Endothelial cell of umbilical vein (primary cell): ENCODE measurements around the gene GLRA1. TPM values are rescaled to one million over a fixed set of nuclear protein-coding genes. Genes with fewer than 3 reads are reported as not detected.

Experiments used
- BruUV-seq: library from RNA; stranded (reverse); fragments of 400-500 nt; replicated peaks from 2 replicates; lab custom pipeline; 2021; lab: Mats Ljungman, UMichigan
- CTCF ChIA-PET: fragments of 300-600, 350-600 bp; sonication (Branson Sonifier 250); formaldehyde crosslinking; loops from one replicate; lab custom pipeline; 2021; ENCODE audit warnings: antibody characterized with exemption, inconsistent platforms; lab: Charles Lee
- POLR2A ChIA-PET: fragments of 300-600, 350-600 bp; sonication (Branson Sonifier 250); formaldehyde crosslinking; loops from one replicate; lab custom pipeline; 2021; ENCODE audit warnings: antibody characterized with exemption, inconsistent platforms; lab: Charles Lee
- DNase-seq: peaks from one replicate; pipeline ENCODE4 v3.0.0-alpha.2; 2011; ENCODE audit warnings: low read depth, low spot score
- FAIRE-seq: peaks from 2 replicates; lab custom pipeline; 2011; peaks lifted over from hg19 to GRCh38; lab: Jason Lieb, UNC
- H2AFZ ChIP-seq: 2 replicates; pipeline ENCODE4 v1.6.0; 2012; ENCODE audit warnings: low read depth, low read length, control low read depth, inconsistent platforms
- H3K27ac ChIP-seq: 2 replicates; pipeline ENCODE4 v1.5.1; 2011; ENCODE audit warnings: low read depth, mild to moderate bottlenecking, control low read depth, low read length, moderate library complexity; ENCODE audit not compliant: insufficient read depth
- H3K27me3 ChIP-seq, 2 experiments: 2 replicates each; pipeline versions ENCODE4 v1.6.0 to v1.6.1; 2011; ENCODE audit warnings: low read length in 2 of 2, mixed read lengths in 1 of 2; ENCODE audit not compliant: control insufficient read depth in 2 of 2, insufficient read depth in 2 of 2
- H3K36me3 ChIP-seq, 2 experiments: 2 replicates in 1 of 2; 3 replicates in 1 of 2; pipeline ENCODE4 v1.5.1; 2011; ENCODE audit warnings: low read length in 2 of 2, mild to moderate bottlenecking in 1 of 2, moderate library complexity in 1 of 2; ENCODE audit not compliant: control insufficient read depth in 2 of 2, insufficient read depth in 2 of 2; ENCODE audit errors: extremely low read depth in 1 of 2
- H3K4me1 ChIP-seq: 3 replicates; pipeline ENCODE4 v1.5.1; 2011; ENCODE audit warnings: mild to moderate bottlenecking, low read length; ENCODE audit not compliant: control insufficient read depth, insufficient read depth; ENCODE audit errors: extremely low read depth
- H3K4me2 ChIP-seq: 2 replicates; pipeline ENCODE4 v1.6.1; 2011; ENCODE audit warnings: low read length, control low read depth, mixed read lengths; ENCODE audit not compliant: insufficient read depth
- H3K4me3 ChIP-seq, 3 experiments: fragments of 200-600 bp in 1 of 3; sonication (generic), shearing (Covaris generic) in 1 of 3; replicated peaks in 1 of 3; 2 replicates each; pipeline ENCODE4 v1.5.1; 2011 to 2016; ENCODE audit warnings: control low read depth in 3 of 3, low read length in 3 of 3, mild to moderate bottlenecking in 2 of 3, inconsistent platforms in 1 of 3, low read depth in 1 of 3, moderate library complexity in 1 of 3; ENCODE audit not compliant: insufficient read depth in 1 of 3
- H3K79me2 ChIP-seq: 2 replicates; pipeline ENCODE4 v1.6.0; 2012; ENCODE audit warnings: low read length, inconsistent platforms; ENCODE audit not compliant: control insufficient read depth, insufficient read depth
- H3K9ac ChIP-seq: replicated peaks from 2 replicates; pipeline ENCODE3; 2011; ENCODE audit warnings: low read length, control low read depth; ENCODE audit not compliant: insufficient read depth; ENCODE audit errors: extremely low read depth
- H3K9me1 ChIP-seq: replicated peaks from 3 replicates; pipeline ENCODE4 v1.6.0; 2011; ENCODE audit warnings: mild to moderate bottlenecking, low read length; ENCODE audit not compliant: control insufficient read depth, insufficient read depth; ENCODE audit errors: extremely low read depth
- H3K9me3 ChIP-seq: replicated peaks from 2 replicates; pipeline ENCODE4 v1.5.1; 2012; ENCODE audit warnings: low read length, inconsistent platforms; ENCODE audit not compliant: control insufficient read depth, insufficient read depth
- H4K20me1 ChIP-seq: replicated peaks from 2 replicates; pipeline ENCODE3; 2011; ENCODE audit warnings: mild to moderate bottlenecking, low read length; ENCODE audit not compliant: control insufficient read depth, insufficient read depth; ENCODE audit errors: extremely low read depth
- EZH2 ChIP-seq: IDR thresholded peaks from 2 replicates; pipeline ENCODE4 v1.6.1; 2012; ENCODE audit warnings: borderline replicate concordance, low read depth, mild to moderate bottlenecking, moderate library complexity, low read length, inconsistent platforms; ENCODE audit not compliant: severe bottlenecking
- FOS ChIP-seq: IDR thresholded peaks from 2 replicates; pipeline ENCODE4 v1.6.1; 2011; ENCODE audit warnings: mild to moderate bottlenecking, low read length, moderate library complexity, borderline replicate concordance; ENCODE audit not compliant: insufficient read depth
- GATA2 ChIP-seq: IDR thresholded peaks from 2 replicates; pipeline ENCODE4 v1.7.0; 2011; ENCODE audit warnings: low read depth, mild to moderate bottlenecking, moderate library complexity, mixed read lengths, low read length; ENCODE audit not compliant: insufficient read length, insufficient read depth
- JUN ChIP-seq: IDR thresholded peaks from 2 replicates; pipeline ENCODE4 v1.6.1; 2011; ENCODE audit warnings: borderline replicate concordance, low read depth; ENCODE audit not compliant: insufficient read length, insufficient read depth
- MAX ChIP-seq: IDR thresholded peaks from 2 replicates; pipeline ENCODE4 v1.6.1; 2011; ENCODE audit not compliant: insufficient read depth, insufficient read length
- MYC ChIP-seq: IDR thresholded peaks from one replicate; pipeline ENCODE4 v1.6.1; 2011; ENCODE audit warnings: mild to moderate bottlenecking, low read depth, low read length
- POLR2A ChIP-seq: IDR thresholded peaks from 2 replicates; pipeline ENCODE4 v1.6.1; 2012; ENCODE audit warnings: low read depth, mild to moderate bottlenecking, control low read depth, low read length
- POLR2AphosphoS5 ChIP-seq: IDR thresholded peaks from 2 replicates; pipeline ENCODE4 v1.6.1; 2012; ENCODE audit warnings: low read depth, mild to moderate bottlenecking, control low read depth, low read length, moderate library complexity; ENCODE audit not compliant: insufficient read depth
- dilution Hi-C: fragments of 300-500 bp; cut with MboI; formaldehyde crosslinking; loops from one replicate; pipeline ENCODE4 v1.15.0; 2019; ENCODE audit warnings: low sequenced_read_pairs; ENCODE audit not compliant: extremely low pct_ligation_motif_present
- intact Hi-C: fragments of 100-400 bp; cut with micrococcal nuclease; formaldehyde crosslinking; loops from one replicate; pipeline ENCODE4 v1.10.0; 2022
- polyA plus RNA-seq, 4 experiments: library from polyadenylated mRNA; depleted of rRNA in 3 of 4; stranded (reverse) in 3 of 4; unstranded in 1 of 4; fragments of >200 nt; gene quantifications; 2 replicates each; pipeline versions ENCODE4 v1.2.1 to v1.2.3, GENCODE V29; 2011 to 2012; ENCODE audit warnings: missing spikeins in 1 of 4
- total RNA-seq: library from RNA; stranded (reverse); gene quantifications from 2 replicates; pipeline ENCODE4 v1.2.3, GENCODE V29; 2021
- TF ChIP-seq, protein P1 (sequence below), 2 donors: IDR thresholded peaks; 1 replicate in 1 of 2; 2 replicates in 1 of 2; pipeline ENCODE4 v1.5.1; 2011; ENCODE audit warnings: low read length in 2 of 2, mild to moderate bottlenecking in 2 of 2, moderate library complexity in 2 of 2, control low read depth in 1 of 2, inconsistent platforms in 1 of 2, low read depth in 1 of 2; ENCODE audit not compliant: insufficient read depth in 1 of 2; ENCODE audit errors: extremely low read depth in 1 of 2

GLRA1 gene
- total and polyA plus RNA-seq, 2 donors (not counting 3 experiments of a cell fraction or from before 2014, with no cell fraction given) = not detected

DNA sequence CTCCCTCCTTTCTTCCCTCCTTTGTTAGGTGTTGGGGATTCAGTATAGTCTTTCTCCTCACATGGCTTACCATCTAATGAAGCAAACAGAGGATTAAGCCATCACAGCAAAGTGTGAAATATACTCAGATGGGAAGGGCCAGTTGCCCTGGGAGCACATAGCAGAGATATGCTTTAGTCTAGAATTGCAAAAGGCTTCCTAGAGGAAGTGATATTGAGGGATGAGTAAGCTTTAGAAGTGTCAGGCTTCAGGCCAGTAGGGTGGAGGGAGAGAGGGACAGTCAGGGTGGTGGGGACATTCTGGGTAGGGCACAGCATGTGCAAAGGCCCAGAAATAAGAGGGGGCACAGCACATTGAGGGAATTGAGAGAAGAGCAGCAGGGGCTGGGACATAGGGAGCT is 46.2 kb upstream of the GLRA1 start:
- no peaks in the 10 kb centered on the region for H3K9me3 ChIP-seq
- BruUV-seq = no TSS peak
- H3K36me3 ChIP-seq = no peaks in the 10 kb centered on the region
- H2AFZ ChIP-seq = no peak overlapping the region
- H4K20me1 ChIP-seq = no peaks in the 10 kb centered on the region
- ChIA-PET CTCF (no interaction called here), POLR2A (no interaction called here)
- no peak overlapping the region for H3K4me3 ChIP-seq
- DNase-seq (no peak), FAIRE-seq (no peak)
- dilution Hi-C loops (no loop called here), intact Hi-C loops (no loop called here)
- H3K27me3 ChIP-seq = no peaks in the 10 kb centered on the region
- no peak overlapping the region for H3K27ac ChIP-seq
- H3K4me1 ChIP-seq = no peaks in the 10 kb centered on the region
- no peaks in the 10 kb centered on the region for H3K9me1 ChIP-seq
- no peak overlapping the region for H3K9ac ChIP-seq
- no peaks in the 10 kb centered on the region for H3K79me2 ChIP-seq
- no peak overlapping the region for H3K4me2 ChIP-seq
- TF ChIP-seq GATA2 = no peak

- H3K4me2 ChIP-seq = no peak overlapping the region
- H3K36me3 ChIP-seq = no peaks in the 10 kb centered on the region
- FAIRE-seq (no peak), DNase-seq (no peak)
- dilution Hi-C loops = no loop called here
- intact Hi-C loops = no loop called here
- no peaks in the 10 kb centered on the region for H3K9me3 ChIP-seq
- H2AFZ ChIP-seq = no peak overlapping the region
- no peaks in the 10 kb centered on the region for H3K9me1 ChIP-seq
- no peak overlapping the region for H3K9ac ChIP-seq
- no peak overlapping the region for H3K4me3 ChIP-seq
- no peak overlapping the region for H3K27ac ChIP-seq
- no TSS peak for BruUV-seq
- TF ChIP-seq MYC = no peak
- TF ChIP-seq FOS = no peak
- TF ChIP-seq POLR2AphosphoS5 = no peak
- TF ChIP-seq, protein P1, sequence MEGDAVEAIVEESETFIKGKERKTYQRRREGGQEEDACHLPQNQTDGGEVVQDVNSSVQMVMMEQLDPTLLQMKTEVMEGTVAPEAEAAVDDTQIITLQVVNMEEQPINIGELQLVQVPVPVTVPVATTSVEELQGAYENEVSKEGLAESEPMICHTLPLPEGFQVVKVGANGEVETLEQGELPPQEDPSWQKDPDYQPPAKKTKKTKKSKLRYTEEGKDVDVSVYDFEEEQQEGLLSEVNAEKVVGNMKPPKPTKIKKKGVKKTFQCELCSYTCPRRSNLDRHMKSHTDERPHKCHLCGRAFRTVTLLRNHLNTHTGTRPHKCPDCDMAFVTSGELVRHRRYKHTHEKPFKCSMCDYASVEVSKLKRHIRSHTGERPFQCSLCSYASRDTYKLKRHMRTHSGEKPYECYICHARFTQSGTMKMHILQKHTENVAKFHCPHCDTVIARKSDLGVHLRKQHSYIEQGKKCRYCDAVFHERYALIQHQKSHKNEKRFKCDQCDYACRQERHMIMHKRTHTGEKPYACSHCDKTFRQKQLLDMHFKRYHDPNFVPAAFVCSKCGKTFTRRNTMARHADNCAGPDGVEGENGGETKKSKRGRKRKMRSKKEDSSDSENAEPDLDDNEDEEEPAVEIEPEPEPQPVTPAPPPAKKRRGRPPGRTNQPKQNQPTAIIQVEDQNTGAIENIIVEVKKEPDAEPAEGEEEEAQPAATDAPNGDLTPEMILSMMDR (IDR thresholded peaks at IDR 0.05; ENCODE audit: extremely low read depth in 1 of 2, insufficient read depth in 1 of 2, low read depth in 1 of 2, low read length in 2 of 2) = no peak
- TF ChIP-seq POLR2A = no peak
- no peak for TF ChIP-seq EZH2
- no peak for TF ChIP-seq GATA2
- no peak for TF ChIP-seq MAX
- TF ChIP-seq JUN = no peak
- no peaks in the 10 kb centered on the region for H3K27me3 ChIP-seq
- no peaks in the 10 kb centered on the region for H3K4me1 ChIP-seq
- H4K20me1 ChIP-seq = no peaks in the 10 kb centered on the region
- CTCF ChIA-PET = no interaction called here
- POLR2A ChIA-PET = no interaction called here
- H3K79me2 ChIP-seq = no peaks in the 10 kb centered on the region
These were observed 43.2 kb upstream of the GLRA1 start for GRCh38 chr5:151967865-151968264.
